OCI-LY7 (cell line): ENCODE data around the gene GSG1L.

Experiments used
- EZH2phosphoT487 ChIP-seq: fragments of 200-600 bp; sonication (generic); IDR thresholded peaks from 2 replicates; pipeline ENCODE4 v1.6.1; 2018; ENCODE audit warnings: low read depth, borderline replicate concordance, mild to moderate bottlenecking, mixed run types, antibody characterized with exemption, low read length, moderate library complexity, mixed read lengths
- TF ChIP-seq, protein P1 (sequence below): fragments of 200-600 bp; sonication (generic); conservative IDR thresholded peaks from 2 replicates; pipeline ENCODE4 v1.5.1; 2014; ENCODE audit warnings: mild to moderate bottlenecking, antibody characterized with exemption, low read length, moderate library complexity, mixed read lengths

- TF ChIP-seq, protein P1, sequence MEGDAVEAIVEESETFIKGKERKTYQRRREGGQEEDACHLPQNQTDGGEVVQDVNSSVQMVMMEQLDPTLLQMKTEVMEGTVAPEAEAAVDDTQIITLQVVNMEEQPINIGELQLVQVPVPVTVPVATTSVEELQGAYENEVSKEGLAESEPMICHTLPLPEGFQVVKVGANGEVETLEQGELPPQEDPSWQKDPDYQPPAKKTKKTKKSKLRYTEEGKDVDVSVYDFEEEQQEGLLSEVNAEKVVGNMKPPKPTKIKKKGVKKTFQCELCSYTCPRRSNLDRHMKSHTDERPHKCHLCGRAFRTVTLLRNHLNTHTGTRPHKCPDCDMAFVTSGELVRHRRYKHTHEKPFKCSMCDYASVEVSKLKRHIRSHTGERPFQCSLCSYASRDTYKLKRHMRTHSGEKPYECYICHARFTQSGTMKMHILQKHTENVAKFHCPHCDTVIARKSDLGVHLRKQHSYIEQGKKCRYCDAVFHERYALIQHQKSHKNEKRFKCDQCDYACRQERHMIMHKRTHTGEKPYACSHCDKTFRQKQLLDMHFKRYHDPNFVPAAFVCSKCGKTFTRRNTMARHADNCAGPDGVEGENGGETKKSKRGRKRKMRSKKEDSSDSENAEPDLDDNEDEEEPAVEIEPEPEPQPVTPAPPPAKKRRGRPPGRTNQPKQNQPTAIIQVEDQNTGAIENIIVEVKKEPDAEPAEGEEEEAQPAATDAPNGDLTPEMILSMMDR = no peak
- TF ChIP-seq EZH2phosphoT487 = no peak
Observed at GRCh38 chr16:27802664-27803439, 260.7 kb downstream of the GSG1L start.
